Measurements from ENCODE around the gene L3MBTL4. TPM values are rescaled to one million over a fixed set of nuclear protein-coding genes. Genes with fewer than 3 reads are reported as not detected.

Gene L3MBTL4
- total RNA-seq, 1 donor from 2014 or later: 16.2 TPM

- Histone ChIP-seq H3K4me1 (no peaks in the 10 kb centered on the region), H3K27me3 (no peaks in the 10 kb centered on the region), H3K27ac (no peak overlapping the region), H3K4me3 (no peak overlapping the region), H3K36me3 (no peaks in the 10 kb centered on the region), H3K9me3 (peaks cover 4% of the 10 kb centered on the region)
- ATAC-seq: peak; percentile 37
- TF ChIP-seq, protein P1, sequence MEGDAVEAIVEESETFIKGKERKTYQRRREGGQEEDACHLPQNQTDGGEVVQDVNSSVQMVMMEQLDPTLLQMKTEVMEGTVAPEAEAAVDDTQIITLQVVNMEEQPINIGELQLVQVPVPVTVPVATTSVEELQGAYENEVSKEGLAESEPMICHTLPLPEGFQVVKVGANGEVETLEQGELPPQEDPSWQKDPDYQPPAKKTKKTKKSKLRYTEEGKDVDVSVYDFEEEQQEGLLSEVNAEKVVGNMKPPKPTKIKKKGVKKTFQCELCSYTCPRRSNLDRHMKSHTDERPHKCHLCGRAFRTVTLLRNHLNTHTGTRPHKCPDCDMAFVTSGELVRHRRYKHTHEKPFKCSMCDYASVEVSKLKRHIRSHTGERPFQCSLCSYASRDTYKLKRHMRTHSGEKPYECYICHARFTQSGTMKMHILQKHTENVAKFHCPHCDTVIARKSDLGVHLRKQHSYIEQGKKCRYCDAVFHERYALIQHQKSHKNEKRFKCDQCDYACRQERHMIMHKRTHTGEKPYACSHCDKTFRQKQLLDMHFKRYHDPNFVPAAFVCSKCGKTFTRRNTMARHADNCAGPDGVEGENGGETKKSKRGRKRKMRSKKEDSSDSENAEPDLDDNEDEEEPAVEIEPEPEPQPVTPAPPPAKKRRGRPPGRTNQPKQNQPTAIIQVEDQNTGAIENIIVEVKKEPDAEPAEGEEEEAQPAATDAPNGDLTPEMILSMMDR (IDR thresholded peaks at IDR 0.05): no peak
- no peak for DNase-seq
- intact Hi-C loops (cut with DNase I): no loop called here
Observed at GRCh38 chr18:6328621-6329010, 86.1 kb downstream of the L3MBTL4 start.

- TF ChIP-seq, protein P1 (IDR thresholded peaks at IDR 0.05): no peak
- Histone ChIP-seq H3K27ac (no peak overlapping the region), H3K4me3 (no peak overlapping the region), H3K27me3 (no peaks in the 10 kb centered on the region), H3K9me3 (peaks cover 10% of the 10 kb centered on the region), H3K4me1 (no peaks in the 10 kb centered on the region), H3K36me3 (no peaks in the 10 kb centered on the region)
- no peak for DNase-seq
- no peak for ATAC-seq
- intact Hi-C loops (cut with DNase I): no loop called here
Observed at GRCh38 chr18:6327895-6328620, 86.7 kb downstream of the L3MBTL4 start.

DNA sequence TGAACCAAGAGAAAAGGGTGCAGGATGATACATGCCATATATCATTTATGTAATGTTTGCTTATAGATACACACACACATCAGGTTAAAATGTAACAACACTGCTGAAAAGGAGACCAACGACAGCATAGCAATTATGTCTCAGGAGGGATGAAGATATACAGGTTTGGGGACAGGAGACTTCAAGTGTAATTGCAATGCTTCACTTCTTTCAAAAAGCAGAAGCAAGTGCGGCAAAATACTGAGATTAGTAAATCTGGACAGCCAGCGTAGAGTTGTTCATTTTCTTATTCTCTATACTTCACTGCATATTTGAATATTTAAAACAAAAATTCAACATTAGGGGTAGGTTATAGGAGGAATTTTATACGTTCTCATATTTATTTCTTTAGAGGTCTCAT, 87.2 kb downstream of the L3MBTL4 start:
- ATAC-seq (no peak), DNase-seq (no peak)
- Histone ChIP-seq H3K36me3 (no peaks in the 10 kb centered on the region), H3K4me1 (no peaks in the 10 kb centered on the region), H3K27me3 (no peaks in the 10 kb centered on the region), H3K4me3 (no peak overlapping the region), H3K9me3 (peaks cover 11% of the 10 kb centered on the region), H3K27ac (no peak overlapping the region)
- intact Hi-C loops (cut with DNase I): no loop called here
- TF ChIP-seq, protein P1 (IDR thresholded peaks at IDR 0.05): no peak

DNA sequence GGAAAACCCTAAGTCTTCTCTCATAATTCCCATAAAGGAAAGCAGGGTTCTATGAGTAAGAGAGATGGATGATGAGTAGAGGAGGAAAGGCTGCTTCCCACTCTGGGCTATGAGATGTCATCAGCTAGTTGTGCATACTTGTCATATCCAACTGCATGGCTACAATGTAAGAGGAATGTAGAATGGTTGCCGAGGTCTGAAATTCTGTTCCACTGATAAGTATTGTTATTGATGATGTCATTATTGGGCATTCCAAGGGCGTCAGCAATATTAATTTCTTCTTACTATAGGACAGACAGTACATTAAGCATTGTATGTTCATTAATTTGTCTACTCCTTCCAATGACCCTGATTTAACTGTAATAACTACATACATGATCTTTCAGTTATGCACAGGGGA, 88.1 kb downstream of the L3MBTL4 start:
- DNase-seq (no peak), ATAC-seq (no peak)
- H3K36me3 ChIP-seq: no peaks in the 10 kb centered on the region
- no peak overlapping the region for H3K4me3 ChIP-seq
- H3K27me3 ChIP-seq: no peaks in the 10 kb centered on the region
- intact Hi-C loops (cut with DNase I): no loop called here
- H3K9me3 ChIP-seq: peaks cover 11% of the 10 kb centered on the region
- H3K27ac ChIP-seq: no peak overlapping the region
- H3K4me1 ChIP-seq: no peaks in the 10 kb centered on the region
- TF ChIP-seq, protein P1 (IDR thresholded peaks at IDR 0.05): no peak

DNA sequence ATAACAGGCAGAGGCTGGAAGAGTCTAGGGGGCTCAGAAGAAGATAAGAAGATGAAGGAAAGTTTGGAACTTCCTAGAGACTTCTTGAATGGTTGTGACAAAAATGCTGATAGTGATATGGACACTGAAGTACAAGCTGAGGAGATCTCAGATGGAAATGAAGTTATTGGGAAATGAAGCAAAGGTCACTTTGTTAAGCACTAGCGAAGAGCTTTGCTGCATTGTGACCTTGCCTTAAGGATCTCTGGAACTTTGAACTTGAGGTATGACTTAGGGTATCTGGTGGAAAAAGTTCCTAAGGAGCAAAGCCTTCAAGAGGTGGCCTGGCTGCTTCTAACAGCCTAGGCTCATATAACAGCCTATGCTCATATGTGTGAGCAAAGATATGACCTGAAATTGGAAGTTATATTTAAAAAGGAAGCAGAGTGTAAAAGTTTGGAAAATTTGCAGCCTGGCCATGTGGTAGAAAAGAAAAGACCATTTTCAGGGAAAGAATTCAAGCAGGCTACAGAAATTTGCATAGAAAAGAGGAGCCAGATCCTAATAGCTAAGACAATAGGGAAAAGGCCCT, 91.3 kb downstream of the L3MBTL4 start:
- DNase-seq: no peak
- H3K4me1 ChIP-seq: no peaks in the 10 kb centered on the region
- H3K9me3 ChIP-seq: peaks cover 11% of the 10 kb centered on the region
- intact Hi-C loops (cut with DNase I): no loop called here
- H3K4me3 ChIP-seq: no peak overlapping the region
- H3K27me3 ChIP-seq: no peaks in the 10 kb centered on the region
- no peak overlapping the region for H3K27ac ChIP-seq
- no peak for ATAC-seq
- no peaks in the 10 kb centered on the region for H3K36me3 ChIP-seq
- TF ChIP-seq, protein P1 (IDR thresholded peaks at IDR 0.05): no peak
